Measurements from ENCODE around the gene HTR4.

- TF ChIP-seq POLR2A (IDR thresholded peaks at IDR 0.05; ENCODE audit: low read depth, low read length) (no peak), MXI1 (IDR thresholded peaks at IDR 0.05; ENCODE audit: borderline replicate concordance, low read depth, low read length) (no peak), ELK1 (IDR thresholded peaks at IDR 0.05; ENCODE audit: borderline replicate concordance, low read depth, low read length) (no peak), CTCF (conservative IDR thresholded peaks at IDR 0.05; ENCODE audit: low read depth, low read length) (no peak), MAFK (IDR thresholded peaks at IDR 0.05; ENCODE audit: low read depth, low read length) (no peak), BHLHE40 (IDR thresholded peaks at IDR 0.05; ENCODE audit: low read depth, low read length) (no peak)
Observed at GRCh38 chr5:148543727-148544126, 110.6 kb downstream of the HTR4 start.

All from IMR-90 (cell line).